Cardiac muscle cell (in vitro differentiated cells and primary cell): Measurements from ENCODE around the gene TFR2. TPM values are rescaled to one million over a fixed set of nuclear protein-coding genes. Genes with fewer than 3 reads are reported as not detected.

Source experiments
- DNase-seq, 2 donors: peaks; one replicate each; pipeline versions ENCODE4 v3.0.0 to v3.0.0-alpha.2; 2010 to 2017; ENCODE audit warnings: low read depth in 1 of 2, low spot score in 1 of 2
- H3K27ac ChIP-seq: fragments of 200-600 bp; sonication (generic); 2 replicates; pipeline ENCODE4 v1.5.1; 2016
- H3K27me3 ChIP-seq: fragments of 200-600 bp; sonication (generic); 2 replicates; pipeline ENCODE4 v1.6.0; 2016; ENCODE audit warnings: control low read depth
- H3K36me3 ChIP-seq: fragments of 200-600 bp; sonication (generic); 2 replicates; pipeline ENCODE4 v1.5.1; 2016; ENCODE audit warnings: control low read depth
- H3K4me1 ChIP-seq: fragments of 200-600 bp; sonication (generic); 2 replicates; pipeline ENCODE4 v1.8.1; 2017; ENCODE audit warnings: low read depth, mild to moderate bottlenecking, mixed run types
- H3K4me3 ChIP-seq: fragments of 200-600 bp; sonication (generic); 2 replicates; pipeline ENCODE4 v1.5.1; 2016; ENCODE audit warnings: mild to moderate bottlenecking
- H3K9me3 ChIP-seq: fragments of 200-600 bp; sonication (generic); 2 replicates; pipeline ENCODE4 v1.5.1; 2017; ENCODE audit warnings: low read depth, mild to moderate bottlenecking, control low read depth
- polyA plus RNA-seq: library from polyadenylated mRNA; unstranded; fragments of >200 nt; fragmentation: Nextera tagmentation; extraction: Ambion mirVana; gene quantifications from 2 replicates; pipeline ENCODE4 v1.2.1, GENCODE V29; 2016
- total RNA-seq: library from RNA; depleted of rRNA; stranded (reverse); fragments of >200 nt; gene quantifications from 2 replicates; pipeline ENCODE4 v1.2.3, GENCODE V29; 2016
- TF ChIP-seq, protein P1 (sequence below): IDR thresholded peaks from 2 replicates; pipeline ENCODE4 v1.5.1; 2012; ENCODE audit warnings: low read depth, mild to moderate bottlenecking, low read length

TFR2 gene
- total and polyA plus RNA-seq, 2 experiments from 2014 or later, result 0.89 TPM; not detected in 1

DNA sequence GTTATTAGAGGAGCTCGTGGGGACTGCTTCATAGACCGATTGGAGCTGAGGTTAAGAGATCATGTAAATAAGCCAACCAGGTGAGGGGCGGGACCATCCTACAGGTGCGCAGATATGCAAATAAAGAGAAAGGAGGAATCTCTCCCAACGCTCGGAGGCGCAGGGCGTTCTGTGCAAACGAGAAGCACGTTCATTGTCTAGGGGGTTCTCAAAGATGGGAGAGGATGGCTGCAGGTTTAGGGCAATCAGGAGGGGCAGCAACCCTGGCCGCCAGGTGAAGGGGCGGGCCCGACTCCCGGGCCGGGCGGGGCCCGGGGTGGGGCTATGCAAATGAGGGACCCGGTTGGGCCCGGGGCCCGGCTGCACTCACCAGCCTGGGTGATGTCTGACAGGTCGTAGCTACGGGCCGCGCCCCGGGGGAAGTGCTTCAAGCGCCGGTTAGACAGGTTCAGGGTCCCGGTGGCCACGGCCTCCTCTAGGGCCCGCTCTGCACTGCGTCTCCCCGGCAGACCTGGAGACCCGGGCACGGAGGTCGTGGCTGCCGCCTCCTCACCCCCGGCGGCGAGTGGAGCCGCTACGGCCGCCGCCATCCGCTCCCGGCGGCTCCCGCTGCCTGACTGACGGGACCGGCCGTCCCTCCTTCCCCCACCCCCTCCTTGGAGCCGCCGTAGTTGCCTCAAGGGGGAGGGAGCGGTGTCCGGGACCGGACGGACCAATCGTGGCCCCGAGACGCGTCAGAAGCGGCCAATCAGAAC lies 55.7 kb downstream of the TFR2 start, which contains the start of gene LRCH4:
Gene LRCH4, minus strand, starts transcription at position 619 of the 755 bp plus-strand sequence. Its CDS starts 29 bp downstream, at position 590.
- TF ChIP-seq, protein P1, sequence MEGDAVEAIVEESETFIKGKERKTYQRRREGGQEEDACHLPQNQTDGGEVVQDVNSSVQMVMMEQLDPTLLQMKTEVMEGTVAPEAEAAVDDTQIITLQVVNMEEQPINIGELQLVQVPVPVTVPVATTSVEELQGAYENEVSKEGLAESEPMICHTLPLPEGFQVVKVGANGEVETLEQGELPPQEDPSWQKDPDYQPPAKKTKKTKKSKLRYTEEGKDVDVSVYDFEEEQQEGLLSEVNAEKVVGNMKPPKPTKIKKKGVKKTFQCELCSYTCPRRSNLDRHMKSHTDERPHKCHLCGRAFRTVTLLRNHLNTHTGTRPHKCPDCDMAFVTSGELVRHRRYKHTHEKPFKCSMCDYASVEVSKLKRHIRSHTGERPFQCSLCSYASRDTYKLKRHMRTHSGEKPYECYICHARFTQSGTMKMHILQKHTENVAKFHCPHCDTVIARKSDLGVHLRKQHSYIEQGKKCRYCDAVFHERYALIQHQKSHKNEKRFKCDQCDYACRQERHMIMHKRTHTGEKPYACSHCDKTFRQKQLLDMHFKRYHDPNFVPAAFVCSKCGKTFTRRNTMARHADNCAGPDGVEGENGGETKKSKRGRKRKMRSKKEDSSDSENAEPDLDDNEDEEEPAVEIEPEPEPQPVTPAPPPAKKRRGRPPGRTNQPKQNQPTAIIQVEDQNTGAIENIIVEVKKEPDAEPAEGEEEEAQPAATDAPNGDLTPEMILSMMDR, result no peak
- Histone ChIP-seq H3K36me3 (peaks cover 10% of the 10 kb centered on the region), H3K27me3 (no peaks in the 10 kb centered on the region), H3K27ac (peak within 1 kb of the TSS; percentile 95), H3K4me1 (peaks cover 24% of the 10 kb centered on the region), H3K4me3 (peak within 1 kb of the TSS; percentile 98), H3K9me3 (no peaks in the 10 kb centered on the region)
- no peak for DNase-seq

DNA sequence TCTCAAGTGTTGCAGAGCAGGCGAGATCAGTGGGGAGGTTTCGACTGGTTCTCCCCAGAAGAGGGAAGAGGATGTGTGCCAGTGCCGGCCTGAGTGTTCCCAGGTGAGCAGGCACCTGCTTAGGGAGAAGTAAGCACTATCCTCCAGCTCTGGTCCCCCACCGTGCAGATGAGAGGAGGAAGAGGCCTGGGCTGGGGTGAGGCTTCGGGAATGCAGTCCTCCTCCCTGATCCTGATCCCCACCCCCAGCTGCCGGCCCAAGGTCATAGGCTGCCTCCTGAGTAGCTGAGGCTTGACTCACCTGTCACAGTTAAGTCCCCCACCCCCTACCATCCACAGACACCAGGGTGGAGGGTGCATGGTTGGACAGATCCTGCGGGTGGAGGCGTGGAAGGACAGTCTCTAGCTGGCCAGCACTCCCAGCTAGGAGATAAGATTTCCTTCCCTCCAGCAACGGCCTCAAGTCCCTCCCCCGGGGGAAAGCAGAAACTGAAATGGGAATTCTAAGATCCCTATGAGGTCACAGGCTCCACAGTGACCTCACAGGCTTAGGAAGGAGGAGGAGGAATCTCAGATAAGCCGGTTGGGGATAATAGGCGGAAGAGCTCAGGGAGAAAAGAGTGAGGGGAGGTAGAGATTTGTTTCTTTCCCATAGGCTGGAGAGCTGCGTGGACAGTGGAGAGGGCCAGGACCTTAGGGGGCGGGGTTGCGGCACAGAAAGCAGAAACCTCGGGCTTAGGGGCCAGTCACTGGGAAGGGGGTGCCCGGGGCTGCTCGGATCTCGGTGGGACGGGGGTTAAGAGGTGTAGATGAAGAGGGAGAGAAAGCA lies 56.5 kb downstream of the TFR2 start:
- peaks cover 10% of the 10 kb centered on the region for H3K36me3 ChIP-seq
- peaks cover 24% of the 10 kb centered on the region for H3K4me1 ChIP-seq
- TF ChIP-seq, protein P1, result no peak
- peak overlapping the region; percentile 98 for H3K4me3 ChIP-seq
- peak; percentile 65 to 95 for DNase-seq
- H3K9me3 ChIP-seq, result no peaks in the 10 kb centered on the region
- H3K27ac ChIP-seq, result peak overlapping the region; percentile 95
- H3K27me3 ChIP-seq, result no peaks in the 10 kb centered on the region

DNA sequence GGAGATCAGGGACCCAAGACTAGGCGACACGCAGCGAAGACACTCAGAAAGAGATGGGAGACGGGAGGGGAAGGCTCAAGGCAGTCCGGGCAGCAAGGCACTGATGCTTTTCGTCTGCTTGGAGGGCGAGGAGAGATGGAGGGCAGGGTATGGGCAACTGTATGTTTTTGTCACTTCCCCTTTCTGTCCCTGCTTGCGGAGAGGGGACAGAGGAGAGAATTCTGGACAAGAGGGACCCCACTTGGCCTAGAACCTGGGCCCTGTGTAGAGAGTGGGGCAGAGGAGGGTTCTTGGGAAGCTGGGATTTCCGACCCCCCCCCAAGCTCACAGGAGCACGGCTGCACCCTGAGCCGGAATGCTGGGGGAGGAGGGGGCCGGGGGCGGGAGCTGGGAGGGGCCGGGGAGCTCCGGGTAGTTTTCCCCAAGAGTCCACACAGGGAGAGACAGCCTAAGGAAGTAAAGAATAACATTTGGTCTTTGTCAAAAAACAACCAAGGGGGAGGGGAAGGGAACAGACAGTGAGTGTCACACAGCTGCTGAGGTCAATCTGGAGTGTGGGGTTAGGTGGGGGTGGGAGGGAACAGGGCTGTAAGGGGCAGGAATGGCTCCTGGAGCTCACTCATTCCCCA lies 57.2 kb downstream of the TFR2 start:
- TF ChIP-seq, protein P1, result no peak
- peak overlapping the region; percentile 95 for H3K27ac ChIP-seq

DNA sequence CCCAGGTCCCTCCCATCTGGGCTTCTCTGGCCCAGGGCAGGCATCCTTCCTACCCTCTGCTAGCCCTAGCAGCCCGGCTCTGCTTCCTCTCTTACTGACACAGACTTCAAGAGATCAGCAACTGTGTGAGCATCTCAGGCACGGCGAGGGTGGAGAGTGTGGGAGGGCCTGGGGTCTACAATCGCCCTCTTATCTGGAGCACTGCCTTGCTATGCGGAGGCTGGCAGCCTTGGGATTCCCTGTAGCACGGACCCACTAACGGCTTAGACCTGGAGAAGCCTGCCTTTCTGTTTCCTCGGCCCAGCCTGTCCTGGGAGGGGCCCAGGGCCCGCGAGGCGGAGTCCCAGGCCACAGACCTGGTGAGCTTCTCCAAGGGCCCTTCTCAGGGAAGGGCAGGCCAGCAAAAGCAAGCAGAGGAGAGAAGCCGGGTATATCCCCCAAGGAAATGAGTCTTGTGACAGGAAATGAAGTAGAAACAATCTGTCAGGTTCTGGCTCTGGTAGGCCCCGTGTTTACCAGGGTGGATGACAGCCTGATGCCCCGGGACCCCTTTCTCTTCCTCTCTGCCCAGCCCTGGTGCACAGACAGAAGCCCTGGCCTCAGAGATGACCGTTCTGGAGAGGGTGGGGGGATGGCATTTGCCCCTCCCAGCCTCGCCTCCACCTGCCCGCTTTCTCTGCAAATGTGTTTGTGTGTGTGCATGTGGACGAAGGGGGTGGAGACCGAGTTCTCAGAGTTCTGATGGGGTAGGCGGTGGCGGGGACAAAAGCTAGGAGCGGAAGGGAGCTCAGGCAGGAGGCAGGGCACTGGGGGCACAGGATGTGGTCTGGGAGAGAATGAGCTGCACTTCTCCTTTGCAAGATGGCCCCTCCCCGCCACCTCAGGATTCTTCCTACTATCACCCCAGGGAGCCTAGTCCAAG lies 58.0 kb downstream of the TFR2 start:
- H3K36me3 ChIP-seq, result peaks cover 20% of the 10 kb centered on the region
- H3K9me3 ChIP-seq, result no peaks in the 10 kb centered on the region
- peaks cover 19% of the 10 kb centered on the region for H3K4me1 ChIP-seq
- TF ChIP-seq, protein P1, result no peak
- H3K27me3 ChIP-seq, result no peaks in the 10 kb centered on the region
- H3K4me3 ChIP-seq, result no peak overlapping the region
- peak overlapping the region; percentile 95 for H3K27ac ChIP-seq
- peak; percentile 61 to 81 for DNase-seq

More for the DNA sequence above, 57.2 kb downstream of the TFR2 start:
- Histone ChIP-seq H3K27me3 (no peaks in the 10 kb centered on the region), H3K4me3 (peak overlapping the region; percentile 98), H3K9me3 (no peaks in the 10 kb centered on the region), H3K4me1 (peaks cover 20% of the 10 kb centered on the region), H3K36me3 (peaks cover 12% of the 10 kb centered on the region)
- DNase-seq, result peak in 1 of 2 donors; percentile 63
